Stimulated activated memory B cell treated with anti-CD40 and anti-IgM and Interleukin-4, amounts not matched to agents 10 μg/mL and 1 μg/mL and 100 μg/mL, for 72 hours (primary cell): ENCODE results near the gene DISP3.

ENCODE experiments used
- ATAC-seq: fragments of 150-1000 bp; cut with Tn5 transposase; 2 replicates; pipeline ENCODE4 v1.10.0; 2021
- H3K27ac Mint-ChIP-seq: one replicate; pipeline ENCODE4 v1.8.0; 2022; ENCODE audit warnings: mild to moderate bottlenecking, mixed read lengths
- H3K27me3 Mint-ChIP-seq: one replicate; pipeline ENCODE4 v1.8.0; 2022; ENCODE audit warnings: mixed read lengths
- H3K36me3 Mint-ChIP-seq: one replicate; pipeline ENCODE4 v1.8.0; 2022; ENCODE audit warnings: mixed read lengths
- H3K4me1 Mint-ChIP-seq: one replicate; pipeline ENCODE4 v1.8.0; 2022; ENCODE audit warnings: mixed read lengths
- H3K4me3 Mint-ChIP-seq: one replicate; pipeline ENCODE4 v1.8.0; 2022; ENCODE audit warnings: mild to moderate bottlenecking, moderate library complexity, mixed read lengths
- H3K9me3 Mint-ChIP-seq: one replicate; pipeline ENCODE4 v1.8.0; 2022; ENCODE audit warnings: mixed read lengths

The DISP3 gene

DNA sequence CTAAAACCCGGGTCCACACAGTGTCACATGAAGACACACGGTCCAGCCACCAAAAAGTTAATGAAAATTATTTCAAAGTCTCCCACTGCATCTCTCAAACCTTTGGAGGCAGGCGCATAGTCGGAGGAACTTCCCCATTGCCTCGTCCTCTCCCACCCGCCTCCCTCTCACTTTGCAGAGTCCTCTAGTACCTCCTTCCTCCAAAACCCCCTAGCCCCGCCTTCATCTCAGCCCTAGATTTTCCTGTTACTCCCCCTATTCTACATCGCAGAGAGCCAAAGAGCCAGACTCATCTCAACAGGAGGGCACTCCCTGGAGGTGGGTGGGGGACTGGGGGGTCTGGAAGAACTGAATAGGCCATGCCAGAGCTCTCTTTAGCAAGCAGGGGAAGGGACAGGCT lies 79.3 kb downstream of the DISP3 start:
- Mint-ChIP-seq H3K4me3 (no peak overlapping the region), H3K27ac (no peak overlapping the region), H3K36me3 (no peaks in the 10 kb centered on the region), H3K9me3 (no peaks in the 10 kb centered on the region), H3K27me3 (peaks cover 70% of the 10 kb centered on the region), H3K4me1 (peaks cover under 1% of the 10 kb centered on the region)
- no peak for ATAC-seq

DNA sequence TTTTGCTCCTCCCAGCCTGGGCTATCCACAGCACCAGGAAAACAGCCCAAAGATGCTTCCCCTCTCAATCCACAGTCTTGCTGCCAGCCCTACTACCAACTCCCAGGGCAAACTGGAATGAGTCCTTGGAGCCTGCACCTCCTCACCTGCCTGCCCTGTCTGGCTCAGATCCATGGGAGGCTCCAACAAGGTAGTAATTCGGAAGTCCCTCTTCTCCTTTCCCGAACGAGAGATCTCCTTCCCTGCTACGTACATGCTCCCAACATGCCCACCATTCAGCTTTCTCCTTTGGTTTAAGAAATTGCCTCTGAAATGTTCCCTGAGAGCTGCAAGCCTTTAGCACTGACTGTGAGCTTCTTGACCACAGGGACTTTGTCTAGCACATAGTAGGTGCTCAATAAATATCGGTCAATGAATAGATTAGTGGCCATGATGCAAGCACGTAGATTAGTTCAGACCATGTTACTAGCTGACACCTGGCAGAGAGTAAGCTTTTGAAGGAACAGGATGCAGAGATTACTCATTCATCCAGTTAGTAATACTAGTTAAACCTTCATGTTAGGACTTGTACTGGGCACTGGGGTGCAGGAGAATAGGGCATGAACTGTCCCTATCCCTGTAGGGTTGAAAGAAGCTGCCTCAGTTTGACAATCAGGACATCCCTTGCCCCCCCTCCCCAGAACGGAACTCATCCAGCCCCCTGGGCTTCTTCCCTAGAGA lies 80.1 kb downstream of the DISP3 start:
- no peaks in the 10 kb centered on the region for H3K9me3 Mint-ChIP-seq
- no peak for ATAC-seq
- no peaks in the 10 kb centered on the region for H3K36me3 Mint-ChIP-seq
- peaks cover 9% of the 10 kb centered on the region for H3K4me1 Mint-ChIP-seq
- no peak overlapping the region for H3K4me3 Mint-ChIP-seq
- H3K27me3 Mint-ChIP-seq = peaks cover 74% of the 10 kb centered on the region
- H3K27ac Mint-ChIP-seq = no peak overlapping the region

DNA sequence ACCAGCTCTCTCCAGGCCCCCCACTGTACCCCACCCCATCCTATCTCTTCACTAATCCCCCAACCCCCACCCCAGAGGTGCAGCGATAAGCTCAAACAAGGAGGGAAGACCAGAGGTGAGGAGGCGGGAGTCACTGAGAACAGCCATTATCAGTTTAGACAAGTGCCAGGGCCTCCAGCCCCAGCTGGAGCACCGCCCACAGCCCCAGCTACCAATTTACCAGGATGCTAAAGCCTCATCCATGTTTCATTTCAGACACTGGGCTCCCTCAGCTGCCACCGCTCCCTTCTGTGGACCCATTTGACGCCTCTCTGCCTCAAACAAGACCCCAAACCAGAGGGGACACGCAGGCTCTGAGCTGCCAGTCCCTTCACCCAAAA lies 80.6 kb downstream of the DISP3 start:
- Mint-ChIP-seq H3K36me3 (no peaks in the 10 kb centered on the region), H3K27ac (no peak overlapping the region), H3K4me3 (no peak overlapping the region), H3K4me1 (peaks cover 11% of the 10 kb centered on the region), H3K27me3 (peaks cover 73% of the 10 kb centered on the region), H3K9me3 (no peaks in the 10 kb centered on the region)
- ATAC-seq = no peak

DNA sequence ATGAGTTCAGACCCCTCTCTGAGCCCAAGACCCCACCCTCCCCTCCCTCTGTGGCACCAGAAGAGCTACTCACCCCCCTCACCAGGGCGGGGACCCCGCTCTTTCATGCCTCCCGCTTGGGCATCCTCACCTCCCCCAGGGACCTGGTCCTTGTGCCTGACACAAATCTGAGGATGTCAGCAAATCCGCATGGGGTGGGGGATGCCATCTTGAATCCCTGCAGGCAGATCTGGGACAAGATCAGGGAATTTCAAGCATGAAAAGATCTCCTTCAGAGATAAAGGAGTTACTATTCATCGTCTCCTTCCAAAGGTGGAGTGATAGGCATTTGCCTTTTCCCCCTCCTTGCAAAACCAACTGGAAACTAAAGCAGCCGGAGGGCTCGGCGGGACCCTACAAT lies 81.1 kb downstream of the DISP3 start:
- Mint-ChIP-seq H3K36me3 (no peaks in the 10 kb centered on the region), H3K4me3 (no peak overlapping the region), H3K4me1 (peaks cover 11% of the 10 kb centered on the region), H3K27ac (no peak overlapping the region), H3K27me3 (peaks cover 68% of the 10 kb centered on the region), H3K9me3 (no peaks in the 10 kb centered on the region)
- no peak for ATAC-seq

DNA sequence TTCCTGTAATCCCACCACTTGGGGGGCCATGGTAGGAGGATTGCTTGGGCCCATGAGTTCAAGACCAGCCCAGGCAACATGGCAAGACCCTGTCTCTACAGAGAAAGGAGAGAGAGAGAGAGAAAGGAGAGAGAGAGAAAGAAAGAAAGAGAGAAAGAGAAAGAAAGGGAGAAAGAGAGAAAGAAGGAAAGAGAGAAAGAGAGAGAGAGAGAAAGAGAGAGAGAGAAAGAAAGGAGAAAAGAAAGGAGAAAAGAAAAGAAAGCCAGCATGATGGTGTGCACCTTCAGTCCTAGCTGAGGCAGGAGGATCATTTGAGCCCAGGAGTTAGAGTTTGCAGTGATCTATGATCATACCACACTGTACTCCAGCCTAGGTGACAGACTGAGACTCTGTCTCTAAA lies 82.8 kb downstream of the DISP3 start:
- Mint-ChIP-seq H3K9me3 (no peaks in the 10 kb centered on the region), H3K27ac (no peak overlapping the region), H3K27me3 (peaks cover 52% of the 10 kb centered on the region), H3K4me1 (peaks cover 11% of the 10 kb centered on the region), H3K36me3 (no peaks in the 10 kb centered on the region), H3K4me3 (no peak overlapping the region)
- ATAC-seq = no peak

DNA sequence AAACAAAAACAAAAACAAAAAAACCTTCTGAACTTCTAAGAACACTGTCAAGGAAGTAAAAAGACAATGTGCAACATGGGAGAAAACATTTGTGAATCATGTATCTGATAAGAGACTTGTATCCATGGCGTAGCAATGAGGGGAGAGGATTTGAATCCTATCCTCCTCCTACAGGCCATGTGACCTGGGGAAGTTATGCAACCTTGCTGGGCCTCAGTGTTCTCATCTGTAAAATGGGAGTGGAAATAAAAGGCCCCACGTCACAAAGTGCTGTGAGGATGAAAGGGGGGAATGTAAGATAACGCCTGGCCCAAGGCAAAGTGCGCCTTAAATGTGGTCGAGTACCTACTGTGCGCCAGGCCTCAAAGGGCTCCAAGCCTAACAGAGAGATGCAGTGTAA lies 83.7 kb downstream of the DISP3 start:
- Mint-ChIP-seq H3K27me3 (peaks cover 52% of the 10 kb centered on the region), H3K9me3 (no peaks in the 10 kb centered on the region), H3K27ac (no peak overlapping the region), H3K4me3 (no peak overlapping the region), H3K4me1 (peaks cover 11% of the 10 kb centered on the region), H3K36me3 (no peaks in the 10 kb centered on the region)
- ATAC-seq = no peak

DNA sequence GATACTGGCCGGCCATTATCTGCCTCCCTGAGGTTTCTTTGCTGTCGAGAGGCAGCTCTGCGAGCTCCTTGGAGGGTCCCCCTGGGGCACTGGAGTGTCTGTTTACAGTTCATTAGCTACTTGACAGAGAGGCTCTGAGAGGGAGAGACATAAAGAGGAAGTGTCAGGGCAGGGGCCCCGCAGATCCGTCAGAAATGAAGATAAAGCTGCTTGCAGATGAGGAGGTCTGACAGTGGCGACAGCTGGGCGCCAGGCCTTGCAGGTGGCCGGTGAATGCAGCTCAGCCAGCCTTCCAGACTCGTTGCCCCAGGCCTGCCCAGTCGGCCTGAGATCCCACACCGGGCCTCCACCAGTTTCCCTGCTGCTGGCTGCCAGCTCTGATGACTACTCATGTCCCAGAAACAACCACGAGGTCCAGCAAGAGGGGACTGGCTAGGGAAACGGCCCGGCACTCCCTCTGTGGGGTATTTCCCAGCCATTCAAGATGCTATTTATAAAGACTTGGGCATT lies 84.7 kb downstream of the DISP3 start:
- H3K4me3 Mint-ChIP-seq = no peak overlapping the region
- peak; percentile 71 for ATAC-seq
- peaks cover 11% of the 10 kb centered on the region for H3K4me1 Mint-ChIP-seq
- H3K27me3 Mint-ChIP-seq = peaks cover 52% of the 10 kb centered on the region
- H3K9me3 Mint-ChIP-seq = no peaks in the 10 kb centered on the region
- H3K27ac Mint-ChIP-seq = no peak overlapping the region
- H3K36me3 Mint-ChIP-seq = no peaks in the 10 kb centered on the region

DNA sequence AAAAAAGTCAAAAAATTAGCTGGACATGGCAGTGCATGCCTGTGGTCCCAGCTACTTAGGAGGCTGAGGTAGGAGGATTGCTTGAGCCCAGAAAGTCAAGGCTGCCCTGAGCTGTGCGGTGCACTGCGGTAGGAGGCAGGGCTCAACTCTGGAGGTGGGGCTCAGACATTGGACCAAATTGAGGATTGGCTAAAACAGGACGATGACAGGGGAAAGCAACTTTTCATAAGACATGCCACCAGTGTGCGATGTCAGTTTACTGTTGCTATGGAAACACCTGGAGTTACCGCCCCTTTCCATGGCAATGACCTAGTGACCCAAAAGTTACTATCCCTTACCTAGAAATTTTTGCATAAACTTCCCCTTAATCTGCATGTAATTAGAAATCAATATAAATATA lies 85.3 kb downstream of the DISP3 start:
- ATAC-seq = no peak
- Mint-ChIP-seq H3K9me3 (no peaks in the 10 kb centered on the region), H3K4me3 (no peak overlapping the region), H3K27ac (no peak overlapping the region), H3K4me1 (peaks cover 11% of the 10 kb centered on the region), H3K27me3 (peaks cover 52% of the 10 kb centered on the region), H3K36me3 (no peaks in the 10 kb centered on the region)

DNA sequence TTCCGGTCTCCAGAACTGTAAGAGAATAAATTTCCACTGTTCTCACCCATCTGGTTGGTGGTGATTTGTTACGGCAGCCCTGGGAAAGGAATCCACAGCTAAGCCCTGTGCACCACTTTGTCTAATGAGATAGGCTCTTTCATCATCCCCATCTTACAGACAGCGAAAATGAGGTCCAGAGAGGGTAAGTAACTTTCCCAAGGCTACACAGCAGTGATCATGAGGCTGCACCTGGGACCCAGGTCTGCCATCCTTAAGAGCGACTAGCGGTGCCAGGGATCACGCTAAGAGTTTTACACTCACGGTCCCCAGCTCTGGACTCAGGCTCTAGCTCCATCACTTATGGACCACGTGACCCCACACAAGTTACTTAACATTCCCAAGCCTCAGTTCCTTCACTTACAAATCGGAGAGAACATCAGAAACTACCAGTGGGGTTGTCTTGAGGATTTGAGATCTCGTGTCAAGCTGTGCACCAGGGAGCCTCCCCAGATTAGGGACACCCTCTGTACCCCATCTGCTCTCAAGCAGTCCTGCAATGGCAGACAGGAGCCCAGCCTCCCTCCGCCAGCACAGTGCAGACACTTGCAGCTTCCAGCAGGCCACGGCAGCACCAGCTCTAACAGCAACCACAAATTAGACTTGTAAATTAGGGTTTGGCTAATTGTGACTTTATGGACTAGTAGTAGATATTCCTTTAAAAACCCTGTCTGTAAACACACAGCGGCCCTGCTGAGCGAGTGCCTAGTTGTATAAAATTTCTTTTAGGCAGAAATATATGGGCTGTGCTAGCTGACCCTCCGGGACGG lies 87.3 kb downstream of the DISP3 start:
- Mint-ChIP-seq H3K9me3 (no peaks in the 10 kb centered on the region), H3K4me1 (peaks cover 11% of the 10 kb centered on the region), H3K27ac (no peak overlapping the region), H3K36me3 (no peaks in the 10 kb centered on the region), H3K27me3 (peaks cover 55% of the 10 kb centered on the region), H3K4me3 (no peak overlapping the region)
- no peak for ATAC-seq

DNA sequence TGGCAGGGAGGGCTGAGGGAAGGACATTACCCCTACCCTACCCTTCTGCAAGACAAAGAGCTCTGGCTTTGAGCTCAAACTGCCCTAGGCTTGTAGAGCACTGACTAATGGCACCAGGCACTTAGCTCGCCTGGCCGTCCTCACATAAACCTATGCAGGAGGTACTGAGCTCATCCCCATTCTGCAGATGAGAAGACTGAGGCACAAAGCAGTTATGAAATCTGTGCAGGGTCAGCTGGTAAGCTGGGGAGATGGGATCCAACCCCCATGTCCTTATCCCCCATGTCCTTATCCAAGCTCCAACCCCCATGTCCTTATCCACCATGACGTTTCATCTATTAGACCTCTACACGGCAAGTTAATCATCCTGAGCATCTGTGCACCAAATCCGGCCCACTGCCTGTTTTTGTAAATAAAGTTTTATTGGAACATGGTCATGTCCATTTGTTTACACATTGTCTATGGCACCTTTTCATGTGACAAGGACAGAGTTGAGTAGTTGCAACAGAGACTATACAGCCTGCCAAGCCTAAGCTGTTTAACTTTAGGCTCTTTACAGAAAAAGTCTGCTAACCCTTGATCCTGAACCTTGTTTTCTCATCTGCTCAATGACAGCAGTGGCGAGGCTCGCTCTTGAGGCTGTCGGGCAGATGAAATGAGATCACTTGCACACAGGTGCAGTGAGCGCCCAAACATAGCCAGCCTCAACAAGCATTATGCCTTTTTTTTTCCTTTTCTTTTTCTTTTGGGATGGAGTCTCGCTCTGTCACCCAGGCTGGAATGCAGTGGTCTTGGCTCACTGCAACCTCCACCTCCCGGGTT lies 88.5 kb downstream of the DISP3 start:
- Mint-ChIP-seq H3K9me3 (no peaks in the 10 kb centered on the region), H3K27ac (no peak overlapping the region), H3K4me3 (no peak overlapping the region), H3K4me1 (peaks cover 11% of the 10 kb centered on the region), H3K36me3 (no peaks in the 10 kb centered on the region), H3K27me3 (peaks cover 61% of the 10 kb centered on the region)
- ATAC-seq = no peak

DNA sequence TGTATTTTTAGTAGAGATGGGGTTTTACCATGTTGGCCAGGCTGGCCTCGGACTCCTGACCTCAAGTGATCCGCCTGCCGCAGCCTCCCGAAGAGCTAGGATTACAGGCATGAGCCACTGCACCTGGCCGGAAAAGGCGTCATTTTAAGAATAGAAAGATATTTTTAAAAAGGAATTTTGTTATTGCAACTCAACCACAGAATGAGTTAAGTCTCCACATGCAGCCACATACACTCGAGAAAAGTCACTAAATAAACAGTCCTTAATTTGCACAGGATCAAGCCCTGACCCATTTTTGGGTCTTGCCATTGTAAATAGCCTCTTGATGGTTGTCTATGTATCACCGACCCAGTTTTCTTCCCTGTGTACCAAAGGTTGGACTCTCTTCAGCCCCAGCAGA lies 89.7 kb downstream of the DISP3 start:
- Mint-ChIP-seq H3K27ac (no peak overlapping the region), H3K27me3 (peaks cover 59% of the 10 kb centered on the region), H3K4me3 (no peak overlapping the region), H3K4me1 (peaks cover 6% of the 10 kb centered on the region), H3K9me3 (no peaks in the 10 kb centered on the region), H3K36me3 (no peaks in the 10 kb centered on the region)
- ATAC-seq = no peak

DNA sequence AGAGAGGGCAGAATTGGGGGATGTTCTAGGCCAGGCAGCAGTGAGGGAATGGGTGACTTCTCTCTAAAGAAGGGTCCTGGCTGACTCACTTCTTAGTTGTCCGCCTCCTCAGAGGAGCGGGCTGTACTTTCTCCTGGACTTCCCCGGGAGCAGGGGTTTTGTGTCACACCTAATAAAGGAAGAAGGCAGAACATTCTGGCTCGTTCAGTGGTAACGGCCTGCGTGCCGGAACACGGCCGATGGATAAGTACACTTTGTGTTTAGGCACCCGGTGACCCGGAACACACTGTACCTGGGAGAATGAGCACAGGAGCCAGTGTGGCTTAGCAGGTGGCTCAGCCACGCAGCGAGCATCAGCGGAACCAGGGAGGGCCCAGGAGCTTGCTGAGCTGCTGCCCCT lies 90.6 kb downstream of the DISP3 start:
- Mint-ChIP-seq H3K9me3 (no peaks in the 10 kb centered on the region), H3K4me3 (no peak overlapping the region), H3K27me3 (peaks cover 54% of the 10 kb centered on the region), H3K27ac (no peak overlapping the region), H3K36me3 (no peaks in the 10 kb centered on the region), H3K4me1 (no peaks in the 10 kb centered on the region)
- ATAC-seq = no peak

DNA sequence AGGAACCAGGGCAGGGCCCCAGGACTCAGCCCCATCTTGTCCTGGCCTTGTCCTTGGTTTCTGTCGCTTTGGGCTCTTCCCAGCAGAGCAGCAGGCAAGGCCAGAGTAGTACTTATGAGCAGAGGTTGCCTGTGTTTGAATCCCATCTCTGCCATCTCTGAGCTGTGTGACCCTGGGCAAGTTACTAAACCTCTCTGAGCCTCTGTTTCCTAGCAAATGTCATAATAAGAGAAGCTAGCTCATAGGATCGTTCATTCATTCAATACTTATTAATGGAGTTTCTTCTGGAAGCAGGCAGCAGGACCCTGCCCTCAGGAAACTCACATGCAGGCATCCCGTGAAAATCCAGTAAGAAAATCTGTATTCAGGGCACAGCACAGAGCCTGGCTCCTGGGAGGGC lies 91.0 kb downstream of the DISP3 start:
- Mint-ChIP-seq H3K27ac (no peak overlapping the region), H3K9me3 (no peaks in the 10 kb centered on the region), H3K27me3 (peaks cover 58% of the 10 kb centered on the region), H3K36me3 (no peaks in the 10 kb centered on the region), H3K4me1 (no peaks in the 10 kb centered on the region), H3K4me3 (no peak overlapping the region)
- ATAC-seq = no peak

DNA sequence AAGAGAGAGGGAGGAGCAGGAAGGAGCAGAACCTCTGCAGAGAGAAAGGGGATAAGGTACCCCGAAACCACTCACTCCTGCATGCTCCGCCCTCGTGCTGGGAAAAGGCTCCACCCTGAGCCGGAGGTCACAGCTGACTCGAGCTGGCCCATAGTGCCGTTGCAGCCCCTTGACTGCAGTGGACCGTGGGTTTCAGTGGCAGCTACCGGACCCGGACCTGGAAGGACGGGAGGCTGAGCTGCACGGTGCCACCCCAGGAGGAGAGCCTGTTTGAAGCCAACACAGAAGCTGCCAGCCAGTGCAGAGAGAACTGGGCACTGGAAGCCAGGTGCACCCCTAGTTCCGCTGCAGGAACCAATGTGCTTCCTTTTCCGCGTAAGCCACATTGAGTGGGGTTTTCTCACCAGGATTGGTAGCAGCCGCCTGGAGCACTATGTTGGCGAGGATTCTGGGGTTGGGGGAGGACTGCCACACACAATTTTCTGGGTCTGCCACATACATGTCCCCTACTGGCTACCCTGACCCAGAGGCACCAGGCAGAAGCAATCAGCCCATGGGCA lies 91.9 kb downstream of the DISP3 start:
- no peak overlapping the region for H3K4me3 Mint-ChIP-seq
- peaks cover 63% of the 10 kb centered on the region for H3K27me3 Mint-ChIP-seq
- no peak for ATAC-seq
- H3K9me3 Mint-ChIP-seq = no peaks in the 10 kb centered on the region
- H3K27ac Mint-ChIP-seq = no peak overlapping the region
- no peaks in the 10 kb centered on the region for H3K4me1 Mint-ChIP-seq
- H3K36me3 Mint-ChIP-seq = no peaks in the 10 kb centered on the region
